ENCODE results near the gene TUT4.
A peak's percentile ranks its signal among the peaks of the same experiment; 100 is the strongest.

The TUT4 gene

DNA sequence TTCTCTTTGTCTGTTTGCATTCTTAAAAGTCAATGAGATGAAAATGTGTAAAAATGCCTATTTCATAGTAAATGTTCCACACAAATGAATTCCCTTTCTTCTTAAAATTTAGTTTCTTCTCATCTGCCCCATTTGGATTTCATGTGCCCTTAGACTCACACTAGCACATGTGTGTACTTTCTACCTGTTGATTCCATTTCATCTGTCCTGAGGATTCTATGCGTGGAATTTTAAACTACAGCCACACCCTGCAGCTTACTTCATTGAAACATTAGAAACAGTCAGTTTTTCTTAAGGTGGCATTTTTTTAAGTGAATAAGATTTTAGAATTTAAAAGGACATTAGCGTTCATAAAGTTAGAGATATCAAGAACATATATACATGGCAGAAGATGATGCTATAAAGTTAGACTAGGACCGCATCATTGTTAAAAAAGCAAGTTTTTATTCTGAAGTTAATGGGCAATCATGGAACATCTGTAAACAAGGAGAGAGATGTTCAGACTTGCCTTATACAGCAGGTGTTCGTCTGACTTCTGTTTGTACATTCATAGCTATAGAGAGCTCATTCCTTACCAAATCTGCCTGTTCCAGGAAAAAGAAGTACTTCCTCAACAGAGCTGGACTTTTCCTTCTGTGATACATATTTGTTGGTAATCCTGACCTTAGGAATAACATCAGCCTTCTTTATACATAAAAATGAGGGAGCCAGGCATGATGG lies 3.9 kb upstream of the TUT4 start:
- TF ChIP-seq, protein P1, sequence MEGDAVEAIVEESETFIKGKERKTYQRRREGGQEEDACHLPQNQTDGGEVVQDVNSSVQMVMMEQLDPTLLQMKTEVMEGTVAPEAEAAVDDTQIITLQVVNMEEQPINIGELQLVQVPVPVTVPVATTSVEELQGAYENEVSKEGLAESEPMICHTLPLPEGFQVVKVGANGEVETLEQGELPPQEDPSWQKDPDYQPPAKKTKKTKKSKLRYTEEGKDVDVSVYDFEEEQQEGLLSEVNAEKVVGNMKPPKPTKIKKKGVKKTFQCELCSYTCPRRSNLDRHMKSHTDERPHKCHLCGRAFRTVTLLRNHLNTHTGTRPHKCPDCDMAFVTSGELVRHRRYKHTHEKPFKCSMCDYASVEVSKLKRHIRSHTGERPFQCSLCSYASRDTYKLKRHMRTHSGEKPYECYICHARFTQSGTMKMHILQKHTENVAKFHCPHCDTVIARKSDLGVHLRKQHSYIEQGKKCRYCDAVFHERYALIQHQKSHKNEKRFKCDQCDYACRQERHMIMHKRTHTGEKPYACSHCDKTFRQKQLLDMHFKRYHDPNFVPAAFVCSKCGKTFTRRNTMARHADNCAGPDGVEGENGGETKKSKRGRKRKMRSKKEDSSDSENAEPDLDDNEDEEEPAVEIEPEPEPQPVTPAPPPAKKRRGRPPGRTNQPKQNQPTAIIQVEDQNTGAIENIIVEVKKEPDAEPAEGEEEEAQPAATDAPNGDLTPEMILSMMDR (conservative IDR thresholded peaks at IDR 0.05; ENCODE audit: low read depth, low read length) = no peak
- H3K4me3 ChIP-seq (ENCODE audit: low read length) = no peak overlapping the region
- no peak for DNase-seq (ENCODE audit: low read depth)

DNA sequence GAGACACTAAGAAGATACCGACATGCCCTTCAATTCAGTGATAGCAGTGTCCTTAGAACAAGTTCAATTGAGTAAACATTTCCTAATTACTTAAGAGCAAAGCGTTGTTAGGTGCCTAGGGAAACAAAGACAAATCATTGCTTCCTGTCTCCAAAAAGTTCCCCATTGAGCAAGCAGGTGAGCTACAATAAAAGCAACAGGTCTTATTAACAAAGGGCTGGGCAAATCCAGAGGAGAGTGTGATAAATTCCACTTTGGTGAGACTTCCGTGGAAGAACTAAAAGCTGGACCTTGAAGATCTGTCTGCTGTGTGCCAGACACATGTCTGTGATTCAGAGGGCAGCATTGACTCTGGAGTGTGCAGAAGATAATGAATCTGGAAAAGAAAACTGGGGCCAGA lies 1.9 kb upstream of the TUT4 start:
- no peak for DNase-seq (ENCODE audit: low read depth)
- H3K4me3 ChIP-seq (ENCODE audit: low read length) = no peak overlapping the region
- TF ChIP-seq, protein P1 (conservative IDR thresholded peaks at IDR 0.05; ENCODE audit: low read depth, low read length) = no peak

DNA sequence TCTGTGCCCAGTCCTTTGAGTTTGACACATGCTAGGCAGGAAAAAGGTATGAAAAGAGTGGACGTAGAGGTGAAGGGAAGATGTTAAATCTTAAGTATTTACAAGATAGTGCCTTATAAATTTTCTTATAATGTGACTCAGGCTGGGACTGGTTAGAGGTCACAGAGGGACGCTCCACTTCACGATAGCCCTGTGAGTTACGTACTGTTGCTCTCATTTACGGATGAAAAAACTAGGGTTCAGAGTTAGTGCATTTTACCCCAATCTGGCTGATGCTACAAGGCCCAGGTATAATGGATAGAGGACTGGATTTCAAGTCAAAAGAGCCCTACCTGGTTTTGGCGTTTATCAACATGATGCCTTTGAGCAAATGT lies 1.4 kb upstream of the TUT4 start:
- peak overlapping the region; percentile 74 for H3K4me3 ChIP-seq (ENCODE audit: low read length)
- no peak for DNase-seq (ENCODE audit: low read depth)
- TF ChIP-seq, protein P1 (conservative IDR thresholded peaks at IDR 0.05; ENCODE audit: low read depth, low read length) = no peak

DNA sequence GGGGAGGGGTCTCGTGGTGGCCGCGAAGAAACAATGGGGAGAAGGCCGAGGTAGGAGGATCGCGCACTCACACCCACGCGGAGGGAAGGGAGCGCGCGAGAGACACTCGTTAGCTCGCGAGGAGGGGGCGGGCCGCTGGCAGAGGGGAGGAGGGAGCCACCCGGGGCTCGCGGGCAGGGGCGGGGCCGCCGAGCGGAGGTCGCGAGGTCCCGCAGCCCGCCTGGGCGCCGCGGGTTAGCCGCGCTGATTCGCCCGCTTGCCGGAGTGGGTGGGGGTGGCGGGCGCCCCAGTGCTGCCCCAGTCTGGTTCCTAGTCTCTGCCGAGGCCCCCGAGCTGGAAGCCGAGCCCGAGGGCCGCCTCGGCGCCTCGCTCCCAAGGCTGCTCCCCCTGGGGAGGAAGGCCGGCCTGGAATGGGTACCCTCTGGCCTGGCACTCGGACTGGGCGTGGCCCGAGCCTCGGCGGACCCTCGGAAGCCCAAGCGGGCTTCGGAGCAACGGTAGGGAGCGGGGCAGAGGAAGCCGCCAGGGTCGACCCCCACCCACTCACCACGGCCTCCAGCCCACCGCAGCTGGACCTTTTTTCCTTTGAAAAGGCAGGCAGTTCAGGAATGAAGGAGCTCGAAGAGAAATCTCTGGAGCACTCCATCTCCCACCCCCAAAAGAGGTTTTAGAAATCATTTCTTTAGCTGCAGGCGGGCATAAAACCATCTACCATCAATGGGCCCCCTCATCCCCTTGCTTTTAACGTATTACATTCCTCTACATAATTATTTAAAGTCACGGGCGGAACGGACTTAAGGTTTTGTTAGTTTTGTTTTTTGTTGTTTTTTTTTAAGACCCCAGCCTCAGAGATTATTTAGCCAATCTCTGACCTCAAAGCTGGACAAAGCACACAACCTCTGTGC lies 722 bp upstream of the TUT4 start:
- peak; percentile 44 for DNase-seq (ENCODE audit: low read depth)
- peak overlapping the region; percentile 74 for H3K4me3 ChIP-seq (ENCODE audit: low read length)
- TF ChIP-seq, protein P1 (conservative IDR thresholded peaks at IDR 0.05; ENCODE audit: low read depth, low read length) = peak; percentile 10

DNA sequence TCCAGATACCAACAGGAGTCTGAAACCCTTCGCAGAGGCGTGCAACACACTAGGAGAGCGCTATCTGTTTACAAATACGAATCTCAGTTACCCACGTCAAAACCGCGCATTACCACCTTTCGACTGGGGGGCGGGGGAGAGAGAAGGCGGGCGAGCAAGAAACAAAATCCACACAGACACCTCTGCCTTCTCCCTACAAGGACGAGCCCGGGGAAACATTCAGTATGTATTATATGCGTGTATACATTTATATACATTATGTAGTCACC lies 722 bp downstream of the TUT4 start:
- TF ChIP-seq, protein P1 (conservative IDR thresholded peaks at IDR 0.05; ENCODE audit: low read depth, low read length) = no peak
- peak; percentile 18 for DNase-seq (ENCODE audit: low read depth)
- H3K4me3 ChIP-seq (ENCODE audit: low read length) = peak overlapping the region; percentile 74

DNA sequence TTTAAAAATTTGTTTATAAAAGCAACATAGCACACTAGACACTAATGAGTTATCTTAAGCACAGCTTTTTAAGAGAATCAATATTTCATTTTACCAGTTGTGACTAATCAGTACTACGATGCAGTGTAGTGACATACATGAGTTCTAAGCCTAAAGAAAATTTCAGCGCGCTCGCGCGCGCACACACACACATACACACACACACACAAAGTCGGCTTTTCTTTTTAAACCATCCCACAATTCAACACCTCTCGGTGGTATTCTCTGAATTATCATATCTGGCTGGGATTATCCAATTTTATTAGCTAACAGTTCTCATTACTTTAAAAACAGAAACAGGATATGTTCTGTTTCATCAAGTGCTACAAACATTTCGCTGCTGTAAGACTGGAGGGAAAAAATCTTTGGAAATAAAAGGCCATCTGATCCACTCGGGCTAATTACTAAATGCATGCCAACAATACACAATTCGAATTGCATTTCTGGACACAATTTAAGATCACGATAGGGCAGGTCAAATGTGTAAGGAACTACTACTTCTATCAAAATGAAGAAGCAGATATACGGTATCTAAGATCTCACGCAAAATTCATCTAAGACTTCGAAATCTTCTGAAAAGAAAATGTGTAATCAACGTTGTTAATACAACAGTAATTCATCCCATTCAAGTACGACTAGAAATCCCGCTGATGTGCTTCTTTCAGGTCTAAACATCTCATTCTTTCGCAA lies 1.2 kb downstream of the TUT4 start:
- peak overlapping the region; percentile 74 for H3K4me3 ChIP-seq (ENCODE audit: low read length)
- TF ChIP-seq, protein P1 (conservative IDR thresholded peaks at IDR 0.05; ENCODE audit: low read depth, low read length) = no peak
- DNase-seq (ENCODE audit: low read depth) = peak; percentile 28

All from retinal pigment epithelial cell (primary cell).